NCI-H2081 (cell line): ENCODE results near the gene BST1.
A peak's percentile ranks its signal among the peaks of the same experiment; 100 is the strongest.

Experiments
- DNase-seq, 2 experiments: peaks; one replicate each; lab custom pipeline; 2025; lab: John Stamatoyannopoulos, UW

BST1 gene

GRCh38 chr4:15676899-15677298, 26.0 kb upstream of the BST1 start:
- DNase-seq, result no peak

DNA sequence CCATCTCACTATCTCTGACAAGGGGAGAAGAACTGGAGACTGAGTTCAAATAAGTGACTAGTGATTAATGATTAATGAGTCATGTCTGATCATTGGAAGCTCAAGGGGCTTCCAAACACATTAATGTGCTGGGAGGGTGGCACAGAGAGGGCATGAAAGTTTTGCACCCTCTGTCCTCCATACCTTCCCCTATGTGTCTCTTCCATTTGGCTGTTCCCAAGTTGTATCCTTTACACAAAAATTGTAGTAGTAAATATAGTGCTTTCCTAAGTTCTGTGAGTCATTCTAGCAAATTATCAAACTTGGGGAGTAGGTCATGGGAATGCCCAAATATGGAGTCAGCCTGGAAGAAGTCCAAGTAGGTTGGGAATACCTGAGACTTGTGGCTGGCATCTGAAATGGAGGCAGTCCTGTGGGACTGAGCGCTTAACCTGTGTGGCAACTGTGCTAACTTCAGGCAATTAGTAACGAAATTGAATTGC, 25.3 kb upstream of the BST1 start:
- peak; percentile 19 to 55 for DNase-seq

- no peak for DNase-seq
Measured at GRCh38 chr4:15681067-15681371, 21.8 kb upstream of the BST1 start.

DNA sequence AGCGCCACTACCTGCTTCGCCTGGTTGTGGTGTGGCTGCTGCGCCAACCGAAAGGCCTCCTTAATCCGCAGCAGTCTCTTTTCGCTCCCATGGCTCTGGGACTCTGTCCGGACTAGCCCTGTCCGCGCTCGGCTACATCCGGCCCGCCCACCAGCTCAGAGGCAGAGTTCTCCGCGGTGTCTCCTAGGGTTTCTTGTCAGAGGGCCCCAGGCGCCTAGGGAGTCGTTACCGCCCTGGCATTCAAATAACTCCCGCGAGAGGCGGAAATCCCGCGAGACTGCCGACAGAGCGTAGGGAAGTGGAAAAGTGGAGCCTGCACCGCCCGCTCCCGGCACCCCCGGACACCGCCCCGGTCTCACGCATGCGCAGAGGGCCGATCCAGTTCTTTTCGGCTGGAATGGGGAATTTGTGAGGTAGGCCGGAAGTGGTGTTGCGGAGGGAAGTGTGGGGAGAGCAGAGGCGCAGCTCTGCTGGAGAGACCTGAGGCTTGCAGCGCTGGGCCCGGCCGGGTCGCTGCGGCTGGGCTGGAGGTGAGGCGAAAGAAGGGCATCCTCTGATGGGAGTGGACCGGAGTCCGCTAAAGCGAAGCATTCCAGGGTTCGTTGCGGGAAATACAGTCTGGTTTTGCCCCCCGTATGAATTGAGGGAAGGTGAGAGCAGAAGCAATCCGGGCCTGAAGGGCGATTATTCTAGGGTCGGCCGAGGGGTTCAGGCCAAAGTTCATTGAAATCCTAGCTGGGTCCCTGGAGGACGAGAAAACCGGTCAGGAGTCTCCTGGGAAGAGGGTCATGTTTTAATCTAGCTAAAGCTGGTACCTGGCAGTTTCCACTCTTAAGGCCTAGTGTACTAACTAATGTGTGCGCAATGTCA, 21.3 kb upstream of the BST1 start, which contains the start of gene FAM200B:
Gene FAM200B, plus strand, starts transcription at position 456 of the 870 bp plus-strand sequence. CDS start 5,151 bp downstream, outside the sequence.
- DNase-seq, result peak; percentile 99 to 100

DNA sequence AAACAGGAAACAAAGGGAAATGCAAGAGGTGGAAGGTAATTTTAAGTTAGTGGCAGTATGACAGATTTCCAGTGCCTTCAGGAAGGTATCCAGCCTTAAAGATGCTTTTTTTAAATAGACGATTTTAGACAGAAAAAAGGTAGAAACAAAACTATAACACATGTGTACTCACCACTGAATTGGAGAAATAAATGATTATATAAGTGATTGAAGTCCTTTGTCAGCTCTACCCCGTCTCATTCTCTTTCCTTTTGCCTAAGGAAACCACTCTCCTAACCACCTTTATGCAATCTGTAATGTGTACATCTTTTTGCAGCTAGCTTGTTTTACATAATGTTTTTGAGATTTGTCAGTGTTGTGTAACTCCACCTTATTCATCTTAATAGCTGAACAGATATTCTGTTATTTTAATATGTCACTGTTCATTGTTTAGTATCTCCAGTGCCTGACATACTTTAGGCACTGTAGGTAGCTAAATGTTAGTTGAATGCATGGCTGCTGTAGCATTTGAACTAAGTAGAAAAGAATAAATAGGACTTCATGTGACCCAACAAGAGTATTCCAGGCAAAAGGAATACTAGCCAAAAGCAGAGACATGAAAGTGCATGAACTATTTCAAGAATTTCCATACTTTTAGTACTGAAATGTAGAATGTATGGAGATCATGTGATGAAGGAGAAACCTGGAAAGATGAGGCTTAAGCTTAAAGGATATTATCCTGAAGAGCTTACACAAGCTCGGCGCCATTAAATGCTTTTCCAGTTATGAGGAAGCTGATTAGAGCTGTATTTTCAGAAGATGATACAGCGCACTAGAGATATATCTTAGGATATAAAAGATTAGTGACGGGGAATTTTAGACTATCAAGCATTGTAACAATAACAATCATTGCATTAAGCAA, 20.4 kb upstream of the BST1 start:
- DNase-seq, result peak in 1 of 2 experiments; percentile 44

GRCh38 chr4:15683143-15683495, 19.7 kb upstream of the BST1 start:
- DNase-seq, result no peak

- no peak for DNase-seq
Measured at GRCh38 chr4:15684498-15684897, 18.4 kb upstream of the BST1 start.

- no peak for DNase-seq
Measured at GRCh38 chr4:15688051-15688450, 14.8 kb upstream of the BST1 start.

DNA sequence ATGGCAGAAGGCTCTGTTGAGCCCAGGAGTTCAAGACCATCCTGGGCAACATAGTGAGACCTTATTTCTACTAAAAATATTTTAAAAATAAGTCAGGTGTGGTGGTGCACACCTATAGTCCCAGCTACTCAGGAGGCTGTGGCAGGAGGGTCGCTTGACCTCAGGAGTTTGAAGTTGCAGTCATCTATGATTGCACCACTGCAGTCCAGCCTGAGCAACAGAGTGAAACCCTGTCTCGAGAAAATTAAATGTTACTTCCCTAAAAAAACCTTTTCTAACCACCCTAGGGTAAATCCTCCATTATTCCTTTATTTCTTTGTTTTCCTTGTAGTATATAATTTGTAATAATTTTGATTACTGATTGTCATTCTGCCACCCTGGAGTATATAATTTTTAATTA, 13.3 kb upstream of the BST1 start:
- no peak for DNase-seq

DNA sequence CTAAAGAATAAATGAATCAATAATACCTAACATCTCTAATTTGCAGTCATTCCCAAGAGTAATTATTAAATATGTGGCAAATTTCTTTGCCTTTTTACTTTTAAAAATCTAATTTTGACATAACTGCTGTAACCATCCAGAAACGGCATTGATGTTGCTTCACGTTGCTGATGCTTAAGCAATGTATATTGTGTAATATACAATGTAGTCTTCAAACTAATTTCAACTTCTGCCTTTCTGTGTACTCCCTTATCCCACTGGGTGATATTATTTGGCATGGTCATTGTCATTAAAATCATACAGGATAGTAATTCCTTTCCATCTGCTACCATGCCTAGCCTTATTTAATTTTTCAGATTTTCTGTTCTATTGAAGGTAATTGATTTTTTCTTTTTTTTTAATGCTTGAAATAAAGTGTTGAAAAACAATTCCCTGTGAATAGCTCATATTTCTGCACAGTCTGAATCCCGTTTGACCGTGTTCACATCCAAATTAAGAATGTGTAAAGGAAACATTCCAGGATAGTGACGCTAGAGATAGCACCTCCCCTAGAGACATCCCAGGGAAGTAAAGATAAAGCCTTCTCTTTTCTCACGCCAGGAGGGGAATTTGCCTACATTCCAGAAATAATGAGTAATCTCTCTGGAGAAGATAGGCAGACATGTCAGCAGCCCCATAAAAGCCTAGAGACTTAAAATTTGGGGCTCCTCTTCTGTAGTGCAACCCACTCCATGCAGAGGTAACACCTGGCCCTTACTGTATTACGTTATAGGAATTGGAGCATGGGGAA, 12.7 kb upstream of the BST1 start:
- no peak for DNase-seq

- no peak for DNase-seq
Measured at GRCh38 chr4:15691346-15692135, 11.3 kb upstream of the BST1 start.

- DNase-seq, result no peak
Measured at GRCh38 chr4:15692602-15693001, 10.3 kb upstream of the BST1 start.

- no peak for DNase-seq
Measured at GRCh38 chr4:15694431-15694830, 8.4 kb upstream of the BST1 start.

GRCh38 chr4:15695240-15695699, 7.6 kb upstream of the BST1 start:
- DNase-seq, result no peak

DNA sequence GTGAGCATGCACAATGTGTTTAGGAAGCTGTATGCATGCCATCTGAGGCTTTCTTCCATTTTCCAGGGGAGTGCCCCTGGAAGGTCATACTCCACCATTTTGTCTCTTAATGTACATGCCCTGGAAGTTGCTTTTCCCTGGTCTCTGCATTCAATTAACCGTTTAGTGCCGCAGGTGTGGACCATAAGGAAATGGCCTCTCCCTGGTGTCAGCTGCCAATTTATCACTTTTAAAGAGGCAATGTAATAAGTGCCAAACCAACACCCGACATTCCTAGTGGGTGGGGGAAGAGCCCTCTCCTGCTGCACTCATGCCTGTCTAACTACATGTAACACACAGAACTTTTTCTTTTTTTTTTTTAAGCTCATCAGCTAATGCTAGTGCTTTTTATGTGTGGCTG, 7.1 kb upstream of the BST1 start:
- DNase-seq, result no peak

DNA sequence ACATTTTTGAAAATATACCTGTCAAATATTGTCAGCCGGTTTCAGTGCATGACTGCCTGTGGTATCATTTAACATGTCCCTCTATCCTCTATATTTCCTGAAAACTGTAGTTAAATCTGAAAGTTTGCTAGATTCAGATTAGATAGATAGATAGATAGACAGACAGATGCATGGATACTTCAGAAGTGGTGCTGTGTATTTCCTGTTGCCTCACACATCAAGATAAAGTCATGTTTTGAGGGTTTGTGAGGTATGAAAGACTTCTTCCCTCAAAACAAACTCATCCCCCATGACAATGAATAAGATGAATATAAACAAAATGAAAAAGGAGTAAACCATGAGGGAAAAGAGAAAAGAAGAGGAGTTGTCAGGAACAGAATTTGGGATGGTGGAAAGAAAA, 6.0 kb upstream of the BST1 start:
- DNase-seq, result no peak

DNA sequence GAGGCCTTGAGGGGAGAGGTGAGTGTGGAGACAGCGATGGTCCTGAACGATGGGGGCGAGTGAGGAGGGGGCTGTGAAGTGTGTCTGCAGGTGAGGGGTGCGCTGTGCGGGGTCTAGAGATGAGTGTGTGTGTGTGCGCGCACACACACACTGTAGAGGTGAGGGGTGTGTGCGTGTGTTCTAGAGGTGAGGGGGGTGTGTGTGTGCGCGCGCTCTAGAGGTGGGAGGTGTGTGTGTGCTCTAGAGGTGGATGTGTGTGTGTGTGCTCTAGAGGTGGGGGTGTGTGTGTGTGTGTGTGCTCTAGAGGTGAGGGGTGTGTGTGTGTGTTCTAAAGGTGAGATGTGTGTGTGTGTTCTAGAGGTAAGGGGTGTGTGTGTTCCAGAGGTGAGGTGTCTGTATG, 574 bp downstream of the BST1 start:
- DNase-seq, result no peak

- DNase-seq, result no peak
Measured at GRCh38 chr4:15704129-15704528, 1.3 kb downstream of the BST1 start.

DNA sequence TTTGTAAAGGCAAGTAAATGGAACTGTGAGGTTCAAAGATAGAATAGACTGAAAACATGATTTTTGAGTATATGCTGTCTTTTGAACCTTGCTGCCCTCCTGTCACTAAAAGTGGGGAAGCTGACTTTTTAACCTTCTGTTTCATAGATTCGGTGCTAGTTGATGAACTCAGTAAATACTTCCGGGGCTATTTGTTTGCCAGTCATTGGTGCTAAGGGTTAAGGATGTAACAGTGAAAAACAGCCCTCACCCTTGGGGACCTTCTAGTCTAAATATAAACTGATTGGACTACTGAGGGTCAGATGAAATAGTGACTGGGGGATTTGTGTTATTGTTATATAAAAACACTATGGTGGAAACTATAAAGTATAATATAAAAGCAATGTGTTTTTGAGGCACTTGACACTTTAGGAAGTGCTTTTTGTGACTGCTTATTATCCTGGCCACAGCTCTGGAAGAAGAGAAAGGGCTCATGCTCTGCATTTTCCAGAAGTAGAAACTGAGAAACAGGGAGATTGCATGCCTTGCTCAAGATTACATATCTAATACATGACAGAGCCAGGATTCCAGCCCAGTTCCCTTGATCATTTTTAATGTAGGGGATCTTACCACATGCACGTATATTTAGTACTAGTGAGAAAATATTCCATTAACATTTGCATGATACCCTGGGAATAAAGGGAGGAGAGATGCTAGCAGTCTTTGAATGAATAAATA, 3.9 kb downstream of the BST1 start:
- DNase-seq, result no peak

DNA sequence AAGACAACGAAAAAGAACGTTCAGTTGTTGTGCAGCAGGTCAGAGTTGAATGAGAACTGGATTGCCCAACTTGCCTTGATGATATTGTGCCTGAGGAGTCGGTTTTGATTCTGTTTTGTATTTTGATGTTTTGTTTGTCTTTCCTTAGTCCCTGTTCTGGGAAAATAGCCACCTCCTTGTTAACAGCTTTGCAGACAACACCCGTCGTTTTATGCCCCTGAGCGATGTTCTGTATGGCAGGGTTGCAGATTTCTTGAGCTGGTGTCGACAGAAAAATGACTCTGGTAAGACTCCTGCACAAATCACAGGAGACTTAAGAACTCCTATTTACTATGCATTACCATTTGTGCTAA, 4.5 kb downstream of the BST1 start:
- DNase-seq, result no peak

DNA sequence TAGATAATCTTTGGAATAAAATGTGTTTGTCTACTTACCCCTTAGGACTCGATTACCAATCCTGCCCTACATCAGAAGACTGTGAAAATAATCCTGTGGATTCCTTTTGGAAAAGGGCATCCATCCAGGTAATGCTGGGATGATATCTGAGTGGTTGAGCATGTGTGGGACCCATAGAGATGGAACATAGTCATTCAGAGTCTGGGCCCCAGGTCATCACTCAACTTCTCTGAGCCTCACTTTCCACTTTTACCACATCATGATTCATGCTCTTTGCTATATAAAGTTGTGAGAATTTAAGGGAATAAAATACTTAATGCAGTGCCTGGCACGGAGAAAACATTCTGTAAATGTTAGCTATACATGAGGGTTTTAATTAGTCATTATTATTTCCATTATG, 8.9 kb downstream of the BST1 start:
- DNase-seq, result no peak
